Lung (tissue), 16 donors: ENCODE measurements around the gene KRTAP1-3. TPM values are rescaled to one million over a fixed set of nuclear protein-coding genes. Genes with fewer than 3 reads are reported as not detected.
"Not testable (repeated sequence)": the region's sequence is repeated elsewhere in the genome, so short reads cannot be mapped to it uniquely, and the experiment has no call there.

Experiments used
- ATAC-seq: fragments of 200-7000 bp; cut with Tn5 transposase; one replicate; pipeline ENCODE4 v1.9.1; 2020; ENCODE audit warnings: moderate number of reproducible peaks; ENCODE audit not compliant: insufficient read depth, low FRiP score
- DNase-seq, 3 donors: peaks; one replicate each; pipeline ENCODE4 v3.0.0-alpha.2; 2013 to 2017
- H3K27ac ChIP-seq, 2 donors: one replicate each; pipeline ENCODE4 v1.5.1; 2013; ENCODE audit warnings: mild to moderate bottlenecking in 2 of 2, moderate library complexity in 2 of 2, control low read depth in 1 of 2, inconsistent platforms in 1 of 2, low read depth in 1 of 2, low read length in 1 of 2
- H3K27me3 ChIP-seq, 3 donors: one replicate each; pipeline ENCODE4 v1.5.1; 2013; ENCODE audit warnings: low read length in 2 of 3; ENCODE audit not compliant: control insufficient read depth in 3 of 3, insufficient read depth in 3 of 3
- H3K36me3 ChIP-seq, 4 donors: one replicate each; pipeline ENCODE4 v1.5.1; 2013; ENCODE audit warnings: low read length in 4 of 4, mild to moderate bottlenecking in 1 of 4, moderate library complexity in 1 of 4; ENCODE audit not compliant: control insufficient read depth in 4 of 4, insufficient read depth in 4 of 4
- H3K4me1 ChIP-seq, 5 donors: one replicate each; pipeline ENCODE4 v1.5.1; 2013; ENCODE audit warnings: low read length in 5 of 5, mild to moderate bottlenecking in 2 of 5, moderate library complexity in 1 of 5; ENCODE audit not compliant: control insufficient read depth in 5 of 5, insufficient read depth in 5 of 5
- H3K4me3 ChIP-seq: one replicate; pipeline ENCODE4 v1.5.1; 2013; ENCODE audit warnings: mild to moderate bottlenecking, control low read depth, moderate library complexity
- H3K9ac ChIP-seq, 2 donors: one replicate each; pipeline ENCODE4 v1.5.1; 2013; ENCODE audit warnings: low read length in 2 of 2, control low read depth in 1 of 2; ENCODE audit not compliant: insufficient read depth in 1 of 2
- H3K9me3 ChIP-seq, 4 donors: one replicate each; pipeline ENCODE4 v1.5.1; 2013; ENCODE audit warnings: low read length in 3 of 4, mild to moderate bottlenecking in 1 of 4, moderate library complexity in 1 of 4; ENCODE audit not compliant: control insufficient read depth in 4 of 4, insufficient read depth in 3 of 4
- WGBS, 2 donors: extraction: QIAGEN DNeasy Blood & Tissue Kit; methylation state at CpG; one replicate each; pipeline ENCODE4 v1.1.7; 2013; 5-methylcytosine and 5-hydroxymethylcytosine counted together
- long read RNA-seq, 5 donors: transcript quantifications; one replicate each; lab custom pipeline, GENCODE V29; 2026
- polyA plus RNA-seq, 2 donors: library from polyadenylated mRNA; stranded (reverse); fragments of 200-250 nt; gene quantifications; one replicate each; pipeline ENCODE4 v1.2.1, GENCODE V29; 2013
- total RNA-seq, 2 donors: library from RNA; depleted of rRNA in 1 of 2; stranded (reverse); fragments of >200 nt in 1 of 2; gene quantifications; one replicate each; pipeline ENCODE4 v1.2.1, GENCODE V29; 2014 to 2021
- TF ChIP-seq, protein P1 (sequence below): IDR thresholded peaks from 2 replicates; pipeline ENCODE4 v1.5.1; 2012; ENCODE audit warnings: mild to moderate bottlenecking; ENCODE audit errors: control extremely low read depth, extremely low read depth
- donor health status: control.
- donor health status: control.
- donor health status: Bipolar disorder and iron deficiency.
- donor health status: healthy.
- donor health status: DM: yes; HTN: yes; CAD: no.

Gene KRTAP1-3, protein sequence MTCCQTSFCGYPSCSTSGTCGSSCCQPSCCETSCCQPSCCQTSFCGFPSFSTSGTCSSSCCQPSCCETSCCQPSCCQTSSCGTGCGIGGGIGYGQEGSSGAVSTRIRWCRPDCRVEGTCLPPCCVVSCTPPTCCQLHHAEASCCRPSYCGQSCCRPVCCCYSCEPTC
- total RNA-seq: not detected
- not detected for polyA plus RNA-seq
- long read RNA-seq, donor 1: 0 reads
- long read RNA-seq, donor 2: 0 reads
- long read RNA-seq, donor 3: 0 reads
- long read RNA-seq, donor 4: 0 reads
- long read RNA-seq, donor 5: 0 reads

DNA sequence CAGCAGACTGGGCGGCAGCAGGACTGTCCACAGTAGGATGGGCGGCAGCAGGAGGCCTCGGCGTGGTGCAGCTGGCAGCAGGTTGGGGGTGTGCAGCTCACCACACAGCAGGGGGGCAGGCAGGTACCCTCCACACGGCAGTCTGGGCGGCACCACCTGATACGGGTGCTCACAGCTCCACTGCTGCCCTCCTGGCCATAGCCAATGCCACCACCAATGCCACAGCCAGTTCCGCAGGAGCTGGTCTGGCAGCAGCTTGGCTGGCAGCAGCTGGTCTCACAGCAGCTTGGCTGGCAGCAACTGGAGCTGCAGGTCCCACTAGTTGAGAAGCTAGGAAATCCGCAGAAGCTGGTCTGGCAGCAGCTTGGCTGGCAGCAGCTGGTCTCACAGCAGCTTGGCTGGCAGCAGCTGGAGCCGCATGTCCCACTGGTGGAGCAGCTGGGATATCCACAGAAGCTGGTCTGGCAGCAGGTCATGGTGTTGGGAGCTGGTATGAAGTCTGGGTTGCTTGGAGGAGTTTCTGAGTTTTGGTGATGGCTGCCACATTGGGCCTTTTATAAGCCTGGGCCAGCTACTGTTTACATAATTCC, at the start of gene KRTAP1-3:
TSS of gene KRTAP1-3 (minus strand) at position 529 of the 590 bp plus-strand sequence. CDS start at position 476, 53 bp downstream.
- H3K36me3 ChIP-seq, H3K4me3 ChIP-seq, H3K27ac ChIP-seq, H3K9ac ChIP-seq, DNase-seq, H3K4me1 ChIP-seq, H3K9me3 ChIP-seq, H3K27me3 ChIP-seq, ATAC-seq: not testable (repeated sequence)
- WGBS, 2 donors: 83 to 93% methylated on average over 7 to 10 of the region's 10 CpGs

DNA sequence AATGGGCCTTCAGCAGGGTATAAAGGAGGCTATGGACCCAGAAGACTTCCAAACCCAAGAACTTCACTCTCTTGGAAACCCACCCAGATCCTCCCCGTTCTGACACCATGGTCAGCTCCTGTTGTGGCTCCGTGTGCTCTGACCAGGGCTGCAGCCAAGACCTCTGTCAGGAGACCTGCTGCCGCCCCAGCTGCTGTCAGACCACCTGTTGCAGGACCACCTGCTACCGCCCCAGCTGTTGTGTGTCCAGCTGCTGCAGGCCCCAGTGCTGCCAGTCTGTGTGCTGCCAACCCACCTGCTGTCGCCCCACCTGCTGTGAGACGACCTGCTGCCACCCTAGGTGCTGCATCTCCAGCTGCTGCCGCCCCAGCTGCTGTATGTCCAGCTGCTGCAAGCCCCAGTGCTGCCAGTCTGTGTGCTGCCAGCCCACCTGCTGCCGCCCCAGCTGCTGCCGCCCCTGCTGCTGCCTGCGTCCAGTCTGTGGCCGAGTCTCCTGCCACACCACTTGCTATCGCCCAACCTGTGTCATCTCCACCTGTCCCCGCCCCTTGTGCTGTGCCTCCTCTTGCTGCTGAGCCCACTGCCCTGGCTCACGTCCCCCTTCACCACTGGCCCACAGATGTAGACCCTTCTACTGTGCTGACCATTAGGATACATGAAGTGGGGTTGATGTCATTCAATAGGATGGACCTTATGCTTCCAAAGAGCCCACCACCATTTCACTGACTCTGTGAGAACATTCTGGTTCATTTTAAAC, 49.6 kb upstream of the KRTAP1-3 start, which contains the start of gene KRTAP4-7:
TSS of gene KRTAP4-7 (plus strand) at position 51 of the 757 bp plus-strand sequence. CDS start at position 108, 57 bp downstream.
- 82 to 93% methylated on average over 14 of the region's 14 CpGs for WGBS, 2 donors

DNA sequence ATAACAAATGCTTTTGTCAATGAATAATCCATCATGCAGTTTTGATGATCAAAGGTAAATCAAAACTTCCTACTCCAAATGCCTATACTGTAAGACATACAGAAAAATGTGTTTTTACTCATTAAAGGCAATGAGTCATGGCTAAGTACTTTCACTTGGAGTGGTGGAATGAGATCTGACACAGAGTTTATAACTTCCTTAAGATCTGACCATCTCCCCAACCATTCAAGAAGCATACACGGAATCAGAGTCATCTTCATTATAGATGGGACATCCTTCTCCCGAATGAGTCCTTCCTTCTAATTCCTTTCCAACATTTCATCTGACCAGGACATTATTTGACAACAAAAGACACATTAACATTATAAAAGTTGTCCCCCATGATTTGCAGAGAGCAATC, 48.8 kb upstream of the KRTAP1-3 start:
- not testable (repeated sequence) for H3K9me3 ChIP-seq, H3K36me3 ChIP-seq, H3K9ac ChIP-seq, H3K4me3 ChIP-seq, ATAC-seq, H3K27ac ChIP-seq, DNase-seq, H3K4me1 ChIP-seq, H3K27me3 ChIP-seq
- 69 to 71% methylated on average over 2 of the region's 2 CpGs for WGBS, 2 donors

More for the DNA sequence above, 49.6 kb upstream of the KRTAP1-3 start, which contains the start of gene KRTAP4-7:
- H3K4me3 ChIP-seq, H3K9ac ChIP-seq, H3K9me3 ChIP-seq, ATAC-seq, H3K27ac ChIP-seq, H3K4me1 ChIP-seq, H3K36me3 ChIP-seq, H3K27me3 ChIP-seq, DNase-seq: not testable (repeated sequence)

DNA sequence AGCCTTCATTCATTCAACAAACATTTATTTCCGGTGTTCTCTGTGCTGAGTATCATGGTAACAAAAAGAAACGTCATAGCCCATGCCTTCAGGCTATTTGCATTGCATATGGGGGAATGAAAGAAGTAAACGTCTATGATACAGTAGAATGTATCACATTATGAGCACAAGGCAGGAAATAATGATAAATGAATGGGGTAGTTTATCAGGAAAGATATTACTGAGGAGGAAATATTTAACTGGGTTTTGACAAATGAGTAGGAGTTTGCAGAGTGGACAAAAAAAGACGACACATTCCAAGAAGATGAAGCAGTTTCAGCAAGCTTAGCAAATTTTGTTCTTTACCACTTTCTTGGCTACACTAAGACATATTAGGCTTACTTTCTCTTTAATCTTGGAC, 48.0 kb upstream of the KRTAP1-3 start:
- WGBS, 2 donors: 49 to 67% methylated on average over 4 of the region's 4 CpGs
- no peak for ATAC-seq

More for the DNA sequence above, 48.0 kb upstream of the KRTAP1-3 start:
- Histone ChIP-seq H3K9ac (no peak overlapping the region), H3K4me1 (no peaks in the 10 kb centered on the region), H3K27ac (no peak overlapping the region), H3K27me3 (no peaks in the 10 kb centered on the region), H3K36me3 (no peaks in the 10 kb centered on the region), H3K4me3 (no peak overlapping the region), H3K9me3 (no peaks in the 10 kb centered on the region)
- no peak for DNase-seq
- TF ChIP-seq, protein P1, sequence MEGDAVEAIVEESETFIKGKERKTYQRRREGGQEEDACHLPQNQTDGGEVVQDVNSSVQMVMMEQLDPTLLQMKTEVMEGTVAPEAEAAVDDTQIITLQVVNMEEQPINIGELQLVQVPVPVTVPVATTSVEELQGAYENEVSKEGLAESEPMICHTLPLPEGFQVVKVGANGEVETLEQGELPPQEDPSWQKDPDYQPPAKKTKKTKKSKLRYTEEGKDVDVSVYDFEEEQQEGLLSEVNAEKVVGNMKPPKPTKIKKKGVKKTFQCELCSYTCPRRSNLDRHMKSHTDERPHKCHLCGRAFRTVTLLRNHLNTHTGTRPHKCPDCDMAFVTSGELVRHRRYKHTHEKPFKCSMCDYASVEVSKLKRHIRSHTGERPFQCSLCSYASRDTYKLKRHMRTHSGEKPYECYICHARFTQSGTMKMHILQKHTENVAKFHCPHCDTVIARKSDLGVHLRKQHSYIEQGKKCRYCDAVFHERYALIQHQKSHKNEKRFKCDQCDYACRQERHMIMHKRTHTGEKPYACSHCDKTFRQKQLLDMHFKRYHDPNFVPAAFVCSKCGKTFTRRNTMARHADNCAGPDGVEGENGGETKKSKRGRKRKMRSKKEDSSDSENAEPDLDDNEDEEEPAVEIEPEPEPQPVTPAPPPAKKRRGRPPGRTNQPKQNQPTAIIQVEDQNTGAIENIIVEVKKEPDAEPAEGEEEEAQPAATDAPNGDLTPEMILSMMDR: no peak
